ENCODE data around the gene PROZ.

Gene PROZ

DNA sequence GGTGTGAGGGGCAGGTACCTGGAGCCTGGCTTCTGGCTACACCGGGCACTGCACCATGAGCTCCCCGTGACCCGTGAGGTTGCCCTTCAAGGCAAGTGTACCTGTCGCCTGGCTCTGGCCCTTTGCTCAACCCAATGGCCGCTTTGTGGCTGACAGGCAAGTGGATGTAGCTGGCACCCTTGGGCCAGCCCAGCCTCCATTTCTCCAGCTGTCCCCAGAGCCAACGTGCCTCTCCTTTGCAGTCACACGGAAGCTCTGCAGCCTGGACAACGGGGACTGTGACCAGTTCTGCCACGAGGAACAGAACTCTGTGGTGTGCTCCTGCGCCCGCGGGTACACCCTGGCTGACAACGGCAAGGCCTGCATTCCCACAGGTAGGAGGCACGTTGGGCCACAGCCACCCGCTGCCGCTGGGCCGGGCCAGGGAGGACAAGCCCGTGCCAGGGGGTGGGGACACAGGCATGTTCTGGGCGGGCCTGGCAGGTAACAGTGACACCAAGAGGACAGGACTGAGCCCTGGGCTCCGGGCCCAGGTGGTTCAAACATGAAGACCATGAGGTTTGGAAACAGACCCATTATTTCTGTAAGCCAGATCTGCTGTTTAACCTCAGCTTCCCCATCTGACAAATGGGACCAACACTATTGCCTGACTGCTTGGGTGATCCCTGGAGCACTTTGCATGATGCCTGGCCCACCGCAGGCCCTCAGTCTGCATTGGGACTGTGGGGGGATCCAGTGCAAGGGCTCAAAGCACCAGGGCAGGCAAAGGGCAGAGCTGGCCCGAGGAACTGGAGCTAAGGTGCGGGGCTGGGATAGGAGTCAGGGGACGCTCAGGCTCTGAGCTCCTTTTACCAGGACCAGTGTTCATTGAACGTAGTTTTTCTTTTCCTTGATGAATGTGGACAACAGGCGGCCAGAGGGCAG, 17.5 kb upstream of the PROZ start:
- no peak for DNase-seq (ENCODE audit: low spot score)

DNA sequence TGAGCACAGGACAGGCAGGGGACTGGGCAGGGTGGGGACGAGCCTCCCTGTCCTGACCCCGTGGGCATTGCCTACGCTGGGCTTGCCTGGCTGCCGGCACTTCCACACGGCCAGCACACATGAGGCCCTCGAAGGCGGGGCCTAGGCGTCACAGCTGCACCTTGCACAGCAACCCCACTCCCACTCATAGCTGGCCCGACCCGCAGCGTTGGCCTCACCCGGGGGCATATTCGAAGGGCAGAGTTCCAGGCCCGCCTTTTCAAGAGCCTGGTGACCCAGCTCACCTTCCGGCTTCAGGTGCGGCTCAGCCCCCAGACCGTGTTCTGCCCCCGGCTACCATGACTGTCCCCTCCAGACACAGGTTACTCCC, 16.9 kb upstream of the PROZ start:
- DNase-seq (ENCODE audit: low spot score), result no peak

DNA sequence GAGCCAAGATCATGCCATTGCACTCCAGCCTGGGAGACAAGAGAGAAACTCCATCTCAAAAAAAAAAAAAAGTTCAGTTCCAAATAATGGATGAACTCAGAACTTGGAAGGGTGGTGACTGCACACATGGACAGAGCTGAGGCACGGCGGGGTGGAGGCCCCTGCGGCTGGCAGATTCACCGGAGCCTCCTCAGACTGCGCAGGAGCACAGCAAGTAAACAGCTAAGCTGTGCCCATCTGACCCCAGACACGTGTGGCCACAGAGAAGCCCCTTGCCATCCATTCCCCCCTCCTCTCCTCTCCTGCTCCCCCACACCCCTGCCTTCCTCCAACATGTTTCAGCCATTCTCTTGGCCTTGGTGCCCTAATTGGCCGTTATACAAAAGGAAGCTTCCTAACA, 15.6 kb upstream of the PROZ start:
- no peak for DNase-seq (ENCODE audit: low spot score)

DNA sequence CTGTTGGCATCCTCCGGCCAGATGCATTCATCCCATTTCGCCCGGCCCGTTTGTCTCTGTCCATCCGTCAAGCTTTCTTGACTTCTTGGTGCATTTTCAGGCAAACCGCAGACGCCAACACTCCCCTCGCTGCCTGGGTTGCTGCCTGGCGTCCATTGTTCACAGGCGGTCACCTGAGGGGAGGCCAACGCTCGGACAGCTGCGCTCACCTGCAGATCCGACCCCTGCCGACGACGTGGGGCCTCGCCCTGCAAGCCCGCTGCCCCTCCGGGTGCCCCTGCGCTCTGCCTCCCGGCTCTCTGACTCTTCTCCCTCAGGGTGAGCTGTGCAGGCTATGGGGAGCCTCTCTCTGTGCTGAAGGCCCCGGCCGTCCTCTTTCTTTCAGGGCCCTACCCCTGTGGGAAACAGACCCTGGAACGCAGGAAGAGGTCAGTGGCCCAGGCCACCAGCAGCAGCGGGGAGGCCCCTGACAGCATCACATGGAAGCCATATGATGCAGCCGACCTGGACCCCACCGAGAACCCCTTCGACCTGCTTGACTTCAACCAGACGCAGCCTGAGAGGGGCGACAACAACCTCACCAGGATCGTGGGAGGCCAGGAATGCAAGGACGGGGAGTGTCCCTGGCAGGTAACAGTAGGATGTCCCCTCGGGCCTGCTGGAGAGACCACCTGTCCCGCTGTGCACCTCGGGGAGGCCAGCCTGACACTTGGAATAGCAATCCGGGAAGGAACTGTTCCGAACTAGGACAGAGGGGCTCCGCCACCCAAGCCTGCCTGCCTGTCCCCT, 14.8 kb upstream of the PROZ start:
- DNase-seq (ENCODE audit: low spot score), result no peak

- DNase-seq (ENCODE audit: low spot score), result no peak
Measured at GRCh38 chr13:113144255-113144629, 14.2 kb upstream of the PROZ start.

GRCh38 chr13:113145496-113145895, 13.0 kb upstream of the PROZ start:
- DNase-seq (ENCODE audit: low spot score), result no peak

GRCh38 chr13:113145911-113146598, 12.4 kb upstream of the PROZ start:
- no peak for DNase-seq (ENCODE audit: low spot score)

DNA sequence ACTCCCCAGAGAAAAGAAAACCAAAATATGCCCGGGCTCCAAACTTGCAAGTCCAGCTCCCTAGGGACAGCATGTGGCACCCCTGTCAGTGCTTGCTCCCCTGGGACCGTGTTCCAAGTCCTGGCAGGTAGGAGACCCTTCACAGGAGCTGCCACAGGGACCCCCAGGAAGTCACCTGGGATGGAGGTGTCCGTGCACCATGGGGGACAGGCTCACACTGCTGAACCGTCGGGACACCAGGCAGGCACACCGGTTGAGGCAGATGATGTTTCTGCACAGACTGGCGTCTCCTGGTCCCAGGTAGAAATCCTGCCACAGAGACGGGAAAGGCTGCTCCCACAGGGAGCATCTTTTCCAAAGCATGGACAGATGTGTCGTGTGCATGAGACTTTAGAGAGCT, 11.7 kb upstream of the PROZ start:
- DNase-seq (ENCODE audit: low spot score), result no peak

- DNase-seq (ENCODE audit: low spot score), result no peak
Measured at GRCh38 chr13:113147206-113147605, 11.2 kb upstream of the PROZ start.

DNA sequence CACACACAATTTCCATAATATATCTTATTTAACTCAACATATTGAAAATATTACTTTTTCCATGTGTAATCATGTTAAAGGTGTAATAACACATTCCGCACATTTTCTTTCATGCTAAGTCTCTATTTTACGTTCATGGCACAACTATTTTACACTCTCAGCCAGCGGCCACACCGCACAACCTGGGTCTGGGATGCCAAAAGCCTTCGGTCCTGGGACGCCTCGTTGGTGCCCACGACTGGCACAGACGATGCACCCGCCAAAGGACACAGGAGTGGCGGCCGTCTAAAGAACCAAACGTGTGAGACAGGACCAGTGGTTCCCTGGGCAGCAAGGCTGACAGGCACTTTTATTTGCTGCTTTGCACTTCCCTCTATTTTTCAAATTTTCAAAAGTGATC, 10.0 kb upstream of the PROZ start:
- no peak for DNase-seq (ENCODE audit: low spot score)

- DNase-seq (ENCODE audit: low spot score), result no peak
Measured at GRCh38 chr13:113148940-113149503, 9.4 kb upstream of the PROZ start.

DNA sequence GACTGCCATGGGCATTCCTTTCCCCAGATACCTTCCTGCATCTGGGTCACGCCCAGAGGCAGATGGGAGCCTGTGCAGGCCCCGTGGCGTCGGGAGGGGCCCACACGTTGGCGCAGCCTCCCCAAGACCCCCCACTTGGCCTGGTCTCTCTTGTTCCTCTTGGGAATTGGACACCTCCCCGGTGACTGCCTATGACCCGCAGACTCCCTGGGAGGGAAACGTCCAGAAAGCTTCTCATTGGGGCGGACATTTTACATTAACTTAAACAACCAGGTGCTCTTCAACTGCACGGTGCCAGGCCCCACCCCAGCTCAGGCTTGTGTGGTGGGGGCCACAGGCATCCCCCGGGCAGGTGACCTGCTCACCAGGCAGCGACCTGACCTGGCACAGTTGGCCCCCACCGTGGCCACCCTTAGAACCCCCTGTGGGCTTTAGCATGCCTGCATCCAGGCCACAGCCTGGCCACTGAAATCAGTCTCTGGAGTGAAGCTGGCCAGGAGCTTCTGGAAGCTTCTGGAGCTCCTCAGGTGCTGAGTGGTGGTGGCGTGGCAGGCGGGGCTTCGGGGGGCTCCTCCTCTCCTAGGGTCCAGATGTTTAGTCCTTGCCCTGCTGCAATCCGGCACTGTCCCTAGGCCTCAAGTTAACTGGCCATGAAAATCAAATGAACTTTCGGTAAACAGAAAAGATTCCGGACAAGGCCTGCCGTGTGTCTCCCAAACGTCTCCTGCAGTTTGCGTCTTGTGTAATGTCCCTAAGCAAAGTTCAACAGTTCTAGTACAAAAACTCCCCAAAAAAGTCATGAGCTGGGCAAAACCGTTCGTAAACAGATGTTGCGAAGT, 8.5 kb upstream of the PROZ start:
- DNase-seq (ENCODE audit: low spot score), result no peak

DNA sequence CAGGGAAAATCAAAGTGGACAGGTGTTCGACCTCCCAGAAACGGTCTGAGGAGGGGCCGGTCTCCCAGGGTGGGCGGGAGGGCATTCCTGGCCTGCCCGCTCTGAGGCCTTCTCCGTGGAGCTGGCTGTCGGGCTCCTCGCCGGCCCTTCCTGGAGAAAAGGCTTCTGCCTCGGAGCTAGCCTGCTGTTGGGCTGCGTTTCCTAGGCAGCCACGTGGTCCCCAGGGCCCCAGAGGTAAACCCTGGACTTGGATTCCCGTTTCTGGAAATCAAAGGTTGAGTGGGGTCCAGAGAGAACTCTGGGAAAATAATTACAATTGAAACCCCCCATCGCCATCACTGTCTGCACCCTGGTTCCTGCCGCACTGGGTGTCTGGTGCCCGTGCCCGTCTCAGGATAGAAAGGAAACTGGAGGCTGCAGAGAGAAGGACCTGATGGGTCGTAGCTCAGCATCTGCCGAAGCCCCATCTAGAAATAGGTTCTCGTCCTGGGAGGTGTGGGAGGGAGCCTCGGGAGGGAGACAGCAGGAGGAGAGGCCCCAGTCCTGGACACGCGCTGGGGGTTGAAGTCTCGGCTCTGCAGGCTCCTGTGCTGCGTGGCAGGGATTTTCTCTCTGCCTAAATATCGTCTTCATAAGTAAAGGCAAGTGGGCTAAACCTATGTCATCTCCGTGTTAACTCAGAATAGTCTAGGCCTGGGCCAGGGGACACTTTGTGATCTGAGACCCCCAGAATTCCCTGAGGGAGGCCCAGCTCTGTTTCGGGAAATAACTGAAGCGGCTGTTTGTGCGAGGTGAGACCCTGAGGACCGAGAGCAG, 7.7 kb upstream of the PROZ start:
- no peak for DNase-seq (ENCODE audit: low spot score)

GRCh38 chr13:113151745-113152690, 6.4 kb upstream of the PROZ start:
- DNase-seq (ENCODE audit: low spot score), result no peak

- DNase-seq (ENCODE audit: low spot score), result no peak
Measured at GRCh38 chr13:113152691-113152983, 5.8 kb upstream of the PROZ start.

DNA sequence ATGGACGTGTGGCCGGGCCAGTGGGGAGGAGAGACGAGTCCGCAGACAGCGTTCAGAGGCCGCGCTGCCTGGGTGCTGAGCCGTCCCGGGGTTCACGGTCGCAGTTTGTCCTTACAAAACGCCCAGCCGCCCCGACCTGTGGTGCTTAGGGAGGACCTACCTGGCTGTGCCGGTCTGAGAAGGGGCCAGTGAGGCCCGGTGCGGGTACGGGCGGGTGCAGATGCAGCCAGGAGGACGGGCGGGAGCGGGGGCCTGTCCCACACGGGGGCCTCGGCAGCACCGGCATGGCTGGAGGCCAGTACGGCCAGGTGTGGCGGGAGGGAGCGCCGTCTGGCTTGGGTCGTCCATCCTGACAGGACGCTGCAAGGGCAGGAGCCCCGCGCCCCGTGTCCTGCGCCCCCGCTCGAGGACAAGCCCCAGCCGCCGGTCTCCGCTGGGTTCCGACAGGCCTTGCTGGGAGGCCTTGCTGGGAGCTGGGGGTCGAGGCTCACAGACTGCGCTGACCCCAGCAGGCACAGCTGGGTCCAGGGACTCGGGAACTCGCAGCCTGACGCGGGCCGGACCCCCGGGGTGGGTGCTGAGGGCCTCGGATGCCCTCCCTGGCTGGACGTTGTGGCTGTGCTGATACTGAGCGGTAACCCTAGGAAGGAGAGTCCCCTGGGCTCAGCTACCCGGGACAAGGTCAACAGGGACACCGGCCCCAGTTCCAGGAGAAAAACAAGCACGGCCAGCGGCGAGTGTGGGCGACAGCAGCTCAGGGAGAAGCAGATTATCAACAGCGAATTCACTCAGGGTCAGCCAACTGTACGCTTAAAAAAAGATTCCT, 5.3 kb upstream of the PROZ start:
- no peak for DNase-seq (ENCODE audit: low spot score)

DNA sequence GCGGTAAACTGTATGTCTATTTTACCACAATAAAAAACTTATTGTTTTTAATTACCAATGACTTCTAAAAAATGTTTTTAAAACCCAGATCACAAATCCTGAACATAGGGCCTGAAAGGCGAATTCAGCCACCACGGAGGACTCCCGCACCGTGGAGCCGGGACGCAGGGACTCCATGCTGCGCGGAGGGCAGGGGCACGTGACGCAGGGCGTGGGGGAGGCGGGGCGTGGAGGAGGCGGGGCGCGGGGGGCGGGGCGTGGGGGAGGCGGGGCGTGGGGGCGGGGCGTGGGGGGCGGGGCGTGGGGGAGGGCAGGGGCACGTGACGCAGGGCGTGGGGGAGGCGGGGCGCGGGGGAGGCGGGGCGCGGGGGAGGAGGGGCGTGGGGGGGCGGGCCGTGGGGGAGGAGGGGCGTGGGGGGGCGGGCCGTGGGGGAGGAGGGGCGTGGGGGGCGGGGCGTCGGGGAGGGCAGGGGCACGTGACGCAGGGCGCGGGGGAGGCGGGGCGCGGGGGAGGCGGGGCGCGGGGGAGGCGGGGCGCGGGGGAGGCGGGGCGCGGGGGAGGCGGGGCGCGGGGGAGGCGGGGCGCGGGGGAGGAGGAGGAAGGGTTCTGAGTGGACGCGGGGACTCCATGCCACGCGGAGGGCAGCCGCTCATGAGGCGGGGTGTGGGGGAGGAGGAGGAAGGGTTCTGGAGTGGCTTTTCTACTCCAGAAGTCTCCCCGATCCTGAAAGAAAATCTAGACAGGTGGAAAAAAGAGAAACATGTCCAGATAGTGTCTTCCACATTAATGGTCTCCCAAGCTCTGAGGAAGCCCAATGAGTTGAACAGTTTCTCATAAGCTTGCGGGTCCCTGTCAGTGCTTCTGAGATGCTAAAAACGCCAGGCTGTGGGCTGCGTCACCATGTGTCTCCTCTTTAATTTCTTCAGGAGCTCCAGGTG, 4.4 kb upstream of the PROZ start:
- DNase-seq (ENCODE audit: low spot score), result peak; percentile 84

DNA sequence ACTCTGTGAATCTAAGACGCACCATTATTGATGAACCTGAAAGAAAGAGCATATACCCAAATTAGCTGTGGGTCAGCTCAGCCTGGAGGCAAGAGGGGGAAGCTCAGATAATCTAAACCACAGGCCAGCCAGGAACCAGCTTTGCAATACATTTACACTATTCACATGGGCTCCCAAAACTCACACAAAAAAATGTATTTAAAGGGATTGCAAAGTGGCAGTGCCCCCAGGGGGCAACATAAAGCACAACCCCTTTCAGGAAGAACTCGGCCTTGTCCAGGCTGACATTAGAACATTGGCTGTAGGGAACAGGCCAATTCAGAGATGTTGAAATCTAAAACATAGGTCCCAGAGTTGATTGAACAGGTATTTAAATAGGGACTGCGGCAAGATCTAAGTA, 3.2 kb upstream of the PROZ start:
- DNase-seq (ENCODE audit: low spot score), result no peak

Data from germinal center (tissue), 1 donor.